ENCODE data around the gene ADM2. TPM values are rescaled to one million over a fixed set of nuclear protein-coding genes. Genes with fewer than 3 reads are reported as not detected.

Gene ADM2
- total RNA-seq, 3 donors from 2014 or later (not counting 1 experiment from before 2014, with no cell fraction given): 0.26 to 2.5 (median 1.5) TPM

DNA sequence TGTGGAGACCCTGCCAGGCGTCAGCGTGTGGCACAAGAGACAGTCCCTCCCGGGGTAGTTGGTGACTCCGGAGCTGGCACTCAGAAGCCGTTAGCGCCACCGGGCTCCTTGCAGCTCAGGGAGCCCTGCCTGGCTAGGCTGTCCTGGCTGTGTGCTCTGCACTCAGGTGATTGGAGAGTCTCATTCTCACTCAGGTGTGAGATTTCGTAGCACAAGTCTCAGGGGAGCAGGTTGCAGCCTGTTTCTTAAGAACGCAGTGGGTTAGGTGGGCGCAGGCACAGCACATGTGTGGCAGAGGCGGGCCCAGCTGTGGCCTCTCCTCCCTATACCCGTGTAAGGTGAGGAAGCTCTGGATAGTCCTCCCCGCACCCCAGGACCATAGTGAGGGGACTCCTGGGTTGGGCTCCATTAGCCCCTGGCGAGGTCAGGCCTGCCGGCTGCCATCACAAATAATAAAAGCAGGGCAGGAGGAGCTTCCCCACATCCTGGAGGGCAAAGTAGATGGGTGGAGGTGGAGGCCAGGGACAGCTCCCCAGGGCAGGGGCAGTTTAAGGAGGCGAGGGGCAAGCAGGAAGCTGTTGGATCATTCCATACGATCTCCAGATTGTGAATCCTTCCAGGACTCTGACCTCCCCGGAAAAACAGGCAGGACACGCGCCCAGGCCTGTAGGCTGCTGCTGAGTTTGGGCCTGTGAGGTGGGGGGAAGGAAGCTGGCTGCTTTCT is 45.9 kb upstream of the ADM2 start:
- TF ChIP-seq, protein P1, sequence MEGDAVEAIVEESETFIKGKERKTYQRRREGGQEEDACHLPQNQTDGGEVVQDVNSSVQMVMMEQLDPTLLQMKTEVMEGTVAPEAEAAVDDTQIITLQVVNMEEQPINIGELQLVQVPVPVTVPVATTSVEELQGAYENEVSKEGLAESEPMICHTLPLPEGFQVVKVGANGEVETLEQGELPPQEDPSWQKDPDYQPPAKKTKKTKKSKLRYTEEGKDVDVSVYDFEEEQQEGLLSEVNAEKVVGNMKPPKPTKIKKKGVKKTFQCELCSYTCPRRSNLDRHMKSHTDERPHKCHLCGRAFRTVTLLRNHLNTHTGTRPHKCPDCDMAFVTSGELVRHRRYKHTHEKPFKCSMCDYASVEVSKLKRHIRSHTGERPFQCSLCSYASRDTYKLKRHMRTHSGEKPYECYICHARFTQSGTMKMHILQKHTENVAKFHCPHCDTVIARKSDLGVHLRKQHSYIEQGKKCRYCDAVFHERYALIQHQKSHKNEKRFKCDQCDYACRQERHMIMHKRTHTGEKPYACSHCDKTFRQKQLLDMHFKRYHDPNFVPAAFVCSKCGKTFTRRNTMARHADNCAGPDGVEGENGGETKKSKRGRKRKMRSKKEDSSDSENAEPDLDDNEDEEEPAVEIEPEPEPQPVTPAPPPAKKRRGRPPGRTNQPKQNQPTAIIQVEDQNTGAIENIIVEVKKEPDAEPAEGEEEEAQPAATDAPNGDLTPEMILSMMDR (IDR thresholded peaks at IDR 0.05): no peak
- Mint-ChIP-seq H3K9me3 (no peaks in the 10 kb centered on the region), H3K4me3 (no peak overlapping the region), H3K36me3 (no peaks in the 10 kb centered on the region), H3K4me1 (peaks cover 0 to 4% of the 10 kb centered on the region in 2 donors), H3K27me3 (ENCODE audit: low read depth in 2 of 2) (no peaks in the 10 kb centered on the region), H3K27ac (peak overlapping the region in 1 of 2 donors; percentile 18)
- no peak for ATAC-seq
- no peaks in the 10 kb centered on the region for H3K27me3 ChIP-seq (ENCODE audit: control insufficient read depth, insufficient read depth, low read length)
- no peak overlapping the region for H3K27ac ChIP-seq (ENCODE audit: low read length)
- no peaks in the 10 kb centered on the region for H3K4me1 ChIP-seq (ENCODE audit: control insufficient read depth, insufficient read depth, low read length)
- H3K9me3 ChIP-seq (ENCODE audit: control insufficient read depth, insufficient read depth, low read length): no peaks in the 10 kb centered on the region
- WGBS (ENCODE audit: insufficient coverage): 95% methylated on average over 20 of the region's 20 CpGs
- DNase-seq: no peak
- intact Hi-C loops (cut with micrococcal nuclease): no loop called here
- no peak overlapping the region for H3K4me3 ChIP-seq (ENCODE audit: low read length)
- H3K36me3 ChIP-seq (ENCODE audit: control insufficient read depth, insufficient read depth, low read length): peaks cover 63% of the 10 kb centered on the region

DNA sequence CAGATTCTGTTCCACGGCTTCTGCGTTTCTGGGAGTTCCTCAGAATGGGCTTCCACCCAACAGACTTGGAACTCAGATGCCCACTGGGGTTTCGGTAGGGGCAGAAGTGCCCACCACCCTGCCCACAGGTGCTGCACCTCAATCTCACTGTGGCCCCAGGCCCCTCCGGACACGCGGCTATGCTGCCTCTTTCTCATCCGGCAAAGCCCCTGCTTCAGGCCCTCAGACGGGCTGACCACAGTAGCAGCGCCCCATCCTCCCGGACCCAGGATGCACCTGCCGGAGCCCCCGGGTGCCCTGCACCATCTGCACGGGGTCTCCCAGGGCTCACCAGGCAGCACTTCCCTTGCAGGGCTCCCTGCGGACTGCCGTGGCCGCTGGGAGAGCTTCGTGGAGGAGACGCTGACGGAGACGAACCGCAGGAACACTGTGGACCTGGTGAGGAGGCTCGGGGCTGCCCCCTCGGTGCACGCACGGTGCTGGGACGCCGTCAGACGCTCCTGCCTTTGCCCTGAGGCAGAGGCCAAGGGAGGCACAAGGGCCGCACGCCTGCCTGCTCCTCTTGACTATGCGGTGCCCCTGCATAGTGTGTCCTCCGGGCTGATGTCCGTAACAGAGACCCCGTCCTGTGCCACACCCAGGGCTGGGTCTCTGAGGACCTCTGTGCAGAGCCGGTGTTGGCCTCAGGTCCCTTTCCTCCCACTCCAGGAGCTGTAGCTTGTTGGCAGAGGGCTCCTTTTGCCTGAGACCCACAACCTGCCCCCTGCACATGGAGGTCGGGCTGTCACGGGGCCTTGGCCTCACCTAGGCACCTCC is 45.1 kb upstream of the ADM2 start:
- no peak for DNase-seq
- Mint-ChIP-seq H3K4me1 (peaks cover 0 to 4% of the 10 kb centered on the region in 2 donors), H3K27ac (no peak overlapping the region), H3K4me3 (no peak overlapping the region), H3K36me3 (no peaks in the 10 kb centered on the region), H3K9me3 (no peaks in the 10 kb centered on the region), H3K27me3 (ENCODE audit: low read depth in 2 of 2) (no peaks in the 10 kb centered on the region)
- Histone ChIP-seq H3K4me1 (ENCODE audit: control insufficient read depth, insufficient read depth, low read length) (no peaks in the 10 kb centered on the region), H3K27me3 (ENCODE audit: control insufficient read depth, insufficient read depth, low read length) (no peaks in the 10 kb centered on the region), H3K36me3 (ENCODE audit: control insufficient read depth, insufficient read depth, low read length) (peaks cover 61% of the 10 kb centered on the region), H3K27ac (ENCODE audit: low read length) (no peak overlapping the region), H3K4me3 (ENCODE audit: low read length) (no peak overlapping the region), H3K9me3 (ENCODE audit: control insufficient read depth, insufficient read depth, low read length) (no peaks in the 10 kb centered on the region)
- TF ChIP-seq, protein P1 (IDR thresholded peaks at IDR 0.05): no peak
- 91% methylated on average over 37 of the region's 37 CpGs for WGBS (ENCODE audit: insufficient coverage)
- intact Hi-C loops (cut with micrococcal nuclease): no loop called here
- ATAC-seq: no peak

DNA sequence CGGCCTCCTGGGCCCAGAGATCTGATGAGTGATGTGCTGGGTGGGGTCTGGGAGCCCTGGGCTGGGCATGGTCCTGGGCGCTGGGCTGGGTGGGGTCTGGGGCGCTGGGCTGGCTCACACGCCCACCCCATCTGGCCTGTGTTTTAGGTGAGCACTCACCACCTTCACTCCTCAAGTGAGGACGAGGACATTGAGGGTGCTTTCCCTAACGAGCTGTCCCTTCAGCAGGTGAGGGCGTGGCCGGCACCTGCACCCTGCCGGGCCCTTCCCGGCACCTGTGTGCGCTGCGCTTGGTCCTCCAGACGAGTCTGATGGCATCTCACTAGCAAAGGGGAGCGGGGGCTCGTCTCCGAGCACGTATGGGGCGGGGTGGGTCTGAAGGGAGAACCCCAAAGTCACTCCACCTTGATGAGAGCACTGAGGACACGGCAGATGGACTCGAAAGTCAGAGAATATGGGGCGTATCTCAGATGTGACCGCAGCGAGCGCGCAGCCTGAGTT is 44.5 kb upstream of the ADM2 start:
- Mint-ChIP-seq H3K9me3 (no peaks in the 10 kb centered on the region), H3K4me1 (peaks cover 0 to 8% of the 10 kb centered on the region in 2 donors), H3K36me3 (no peaks in the 10 kb centered on the region), H3K27ac (no peak overlapping the region), H3K27me3 (ENCODE audit: low read depth in 2 of 2) (no peaks in the 10 kb centered on the region), H3K4me3 (no peak overlapping the region)
- intact Hi-C loops (cut with micrococcal nuclease): no loop called here
- DNase-seq (no peak), ATAC-seq (no peak)
- peaks cover 57% of the 10 kb centered on the region for H3K36me3 ChIP-seq (ENCODE audit: control insufficient read depth, insufficient read depth, low read length)
- TF ChIP-seq, protein P1 (IDR thresholded peaks at IDR 0.05): no peak
- H3K9me3 ChIP-seq (ENCODE audit: control insufficient read depth, insufficient read depth, low read length): no peaks in the 10 kb centered on the region
- no peak overlapping the region for H3K27ac ChIP-seq (ENCODE audit: low read length)
- WGBS (ENCODE audit: insufficient coverage): 96% methylated on average over 25 of the region's 25 CpGs
- no peaks in the 10 kb centered on the region for H3K4me1 ChIP-seq (ENCODE audit: control insufficient read depth, insufficient read depth, low read length)
- no peaks in the 10 kb centered on the region for H3K27me3 ChIP-seq (ENCODE audit: control insufficient read depth, insufficient read depth, low read length)
- H3K4me3 ChIP-seq (ENCODE audit: low read length): no peak overlapping the region
